HepG2 (cell line): ENCODE measurements around the gene LXN. TPM values are rescaled to one million over a fixed set of nuclear protein-coding genes. Genes with fewer than 3 reads are reported as not detected.

Experiments
- AFF4 ChIP-seq: sonication (generic); formaldehyde crosslinking; IDR thresholded peaks from 2 replicates; pipeline ENCODE4 v1.4.0; 2020; ENCODE audit warnings: missing genetic modification reagents
- ARID3A ChIP-seq: IDR thresholded peaks from 2 replicates; pipeline ENCODE4 v1.6.1; 2012; ENCODE audit warnings: low read depth, low read length, improper control_type of control experiment
- BRD4 ChIP-seq: sonication (generic); formaldehyde crosslinking; IDR thresholded peaks from 2 replicates; pipeline ENCODE4 v1.4.0; 2020; ENCODE audit warnings: missing genetic modification reagents
- DNMT3B ChIP-seq: conservative IDR thresholded peaks from 2 replicates; pipeline ENCODE4 v1.6.1; 2016; ENCODE audit warnings: missing biosample characterization, control low read depth
- HNRNPK ChIP-seq: fragments of 200-400 bp; formaldehyde crosslinking; IDR thresholded peaks from 2 replicates; pipeline ENCODE4 v1.6.1; 2018; ENCODE audit warnings: low read length, low read depth, moderate library complexity, mild to moderate bottlenecking; ENCODE audit not compliant: poor library complexity, severe bottlenecking
- JUND ChIP-seq: sonication (generic); formaldehyde crosslinking; IDR thresholded peaks from 2 replicates; pipeline ENCODE4 v1.8.0; 2022; ENCODE audit warnings: mild to moderate bottlenecking, missing genetic modification reagents
- KMT2A ChIP-seq: sonication (generic); formaldehyde crosslinking; IDR thresholded peaks from 2 replicates; pipeline ENCODE4 v1.4.0; 2020; ENCODE audit warnings: missing genetic modification reagents
- MAZ ChIP-seq, 2 experiments: sonication (generic) in 1 of 2; formaldehyde crosslinking in 1 of 2; IDR thresholded peaks; 2 replicates each; pipeline versions ENCODE4 v1.5.0 to v1.6.1; 2012 to 2020; ENCODE audit warnings: low read depth in 2 of 2, mild to moderate bottlenecking in 2 of 2, borderline replicate concordance in 1 of 2, improper control_type of control experiment in 1 of 2, low read length in 1 of 2, missing genetic modification reagents in 1 of 2, moderate library complexity in 1 of 2
- PLSCR1 ChIP-seq: sonication (generic); formaldehyde crosslinking; IDR thresholded peaks from 2 replicates; pipeline ENCODE4 v1.5.0; 2020; ENCODE audit warnings: missing genetic modification reagents, mild to moderate bottlenecking, borderline replicate concordance
- RCOR2 ChIP-seq: IDR thresholded peaks from 2 replicates; pipeline ENCODE4 v1.6.1; 2016; ENCODE audit warnings: missing biosample characterization, missing genetic modification reagents
- TEF ChIP-seq: sonication (generic); formaldehyde crosslinking; IDR thresholded peaks from 2 replicates; pipeline ENCODE4 v1.5.0; 2020; ENCODE audit warnings: missing genetic modification reagents
- ZFX ChIP-seq: sonication (generic); formaldehyde crosslinking; IDR thresholded peaks from 2 replicates; pipeline ENCODE4 v1.4.0; 2020; ENCODE audit warnings: mild to moderate bottlenecking, low read depth, missing genetic modification reagents, moderate library complexity
- ZNF20 ChIP-seq: sonication (generic); formaldehyde crosslinking; IDR thresholded peaks from 2 replicates; pipeline ENCODE4 v1.4.0; 2020; ENCODE audit warnings: mild to moderate bottlenecking, moderate library complexity, missing genetic modification reagents
- ZNF362 ChIP-seq: sonication (generic); formaldehyde crosslinking; IDR thresholded peaks from 2 replicates; pipeline ENCODE4 v1.4.0; 2020; ENCODE audit warnings: missing genetic modification reagents, mild to moderate bottlenecking, borderline replicate concordance
- ZNF564 ChIP-seq: sonication (generic); formaldehyde crosslinking; IDR thresholded peaks from 2 replicates; pipeline ENCODE4 v1.8.1; 2023; ENCODE audit warnings: mild to moderate bottlenecking, missing genetic modification reagents
- ZNF569 ChIP-seq: sonication (generic); formaldehyde crosslinking; IDR thresholded peaks from 2 replicates; pipeline ENCODE4 v1.5.0; 2020; ENCODE audit warnings: mild to moderate bottlenecking, missing genetic modification reagents, moderate library complexity, borderline replicate concordance
- ZNF639 ChIP-seq: conservative IDR thresholded peaks from 2 replicates; pipeline ENCODE4 v1.6.1; 2018; ENCODE audit warnings: missing genetic modification reagents
- ZNF713 ChIP-seq: sonication (generic); formaldehyde crosslinking; IDR thresholded peaks from 2 replicates; pipeline ENCODE4 v1.4.0; 2020; ENCODE audit warnings: mild to moderate bottlenecking, missing genetic modification reagents
- ZSCAN29 ChIP-seq: sonication (generic); formaldehyde crosslinking; conservative IDR thresholded peaks from 2 replicates; pipeline ENCODE4 v1.4.0; 2020; ENCODE audit warnings: mild to moderate bottlenecking, missing genetic modification reagents
- polyA plus RNA-seq, 8 experiments: library from polyadenylated mRNA; depleted of rRNA in 3 of 8; stranded (reverse) in 7 of 8; unstranded in 1 of 8; fragments of >200 nt; fragmentation: Illumina TruSeq in 4 of 8; extraction: Trizol in 4 of 8; gene quantifications; 2 replicates each; pipeline versions ENCODE4 v1.2.1 to v1.2.3, GENCODE V29; 2011 to 2016; ENCODE audit warnings: low read depth in 4 of 8, missing spikeins in 1 of 8, mixed read lengths in 1 of 8; ENCODE audit not compliant: insufficient read depth in 1 of 8
- total RNA-seq, 5 experiments: library from RNA; depleted of rRNA; stranded (reverse); fragments of >200 nt; fragmentation: Illumina TruSeq; extraction: Trizol; gene quantifications; 2 replicates each; pipeline ENCODE4 v1.2.3, GENCODE V29; 2016; ENCODE audit warnings: low read depth in 1 of 5

LXN gene
- total and polyA plus RNA-seq, 2 of the 13 experiments (the other 11 are each of a cell fraction or from before 2014, with no cell fraction given), result not detected

- TF ChIP-seq ZNF362 (CRISPR knock-in tag), result peak; percentile 56; the same call in 1 of the 2 replicates
- TF ChIP-seq ARID3A, result peak; percentile 54; the same call in 1 of the 2 replicates
- peak; percentile 63; the same call in 1 of the 2 replicates for TF ChIP-seq DNMT3B (CRISPR knock-in tag)
- TF ChIP-seq ZNF564 (CRISPR knock-in tag), result no peak; the same call in 1 of the 2 replicates
- no peak for TF ChIP-seq MAZ (IDR thresholded peaks at IDR 0.05; ENCODE audit: borderline replicate concordance, low read depth, low read length)
- peak; percentile 24 for TF ChIP-seq MAZ (CRISPR knock-in tag; IDR thresholded peaks at IDR 0.05; ENCODE audit: low read depth)
- 0 out of 2 replicates have a peak, but pooled peaks have one; percentile 56 for TF ChIP-seq ZSCAN29 (CRISPR knock-in tag)
- TF ChIP-seq KMT2A (CRISPR knock-in tag), result peak; percentile 98
- TF ChIP-seq ZNF713 (CRISPR knock-in tag), result no peak
- peak; percentile 82 for TF ChIP-seq ZFX
- TF ChIP-seq ZNF20 (CRISPR knock-in tag), result no peak
- 0 out of 2 replicates have a peak, but pooled peaks have one; percentile 53 for TF ChIP-seq RCOR2
- no peak for TF ChIP-seq AFF4 (CRISPR knock-in tag)
- peak; percentile 98 for TF ChIP-seq ZNF639 (CRISPR knock-in tag)
- TF ChIP-seq ZNF569 (CRISPR knock-in tag), result no peak
- TF ChIP-seq HNRNPK, result no peak
- TF ChIP-seq BRD4 (CRISPR knock-in tag), result no peak; the same call in none of the 2 replicates
- 0 out of 2 replicates have a peak, but pooled peaks have one; percentile 38 for TF ChIP-seq TEF
- TF ChIP-seq PLSCR1 (CRISPR knock-in tag), result no peak
- no peak for TF ChIP-seq JUND (CRISPR knock-in tag)
Observed at GRCh38 chr3:158644345-158644908, 28.0 kb downstream of the LXN start, which contains the start of gene GFM1 (continued).
